ENCODE data around the gene GGTLC3.
"Not testable (repeated sequence)": the region's sequence is repeated elsewhere in the genome, so short reads cannot be mapped to it uniquely, and the experiment has no call there.

GGTLC3 gene

DNA sequence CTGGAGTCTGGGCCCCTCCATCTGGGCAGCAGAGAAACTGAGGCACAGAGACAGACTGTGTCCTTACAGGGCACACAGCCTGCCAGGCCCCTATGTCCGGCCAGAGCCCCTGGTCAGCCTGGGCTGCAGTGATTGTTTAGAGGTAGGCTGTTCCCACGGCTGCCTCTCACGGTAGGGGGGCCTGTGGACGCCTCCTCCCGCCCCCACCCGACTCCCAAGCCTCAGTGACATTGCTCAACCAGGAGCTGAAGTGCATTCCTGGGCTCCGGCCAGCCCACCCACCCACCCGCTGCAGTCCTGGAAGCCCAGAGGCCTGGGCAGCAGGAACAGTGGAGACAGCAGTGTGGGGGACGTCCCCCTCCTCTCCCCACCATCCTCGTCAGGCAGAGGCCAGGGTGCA, 4.5 kb downstream of the GGTLC3 start:
- not testable (repeated sequence) for DNase-seq (ENCODE audit: low read depth in 2 of 2)

DNA sequence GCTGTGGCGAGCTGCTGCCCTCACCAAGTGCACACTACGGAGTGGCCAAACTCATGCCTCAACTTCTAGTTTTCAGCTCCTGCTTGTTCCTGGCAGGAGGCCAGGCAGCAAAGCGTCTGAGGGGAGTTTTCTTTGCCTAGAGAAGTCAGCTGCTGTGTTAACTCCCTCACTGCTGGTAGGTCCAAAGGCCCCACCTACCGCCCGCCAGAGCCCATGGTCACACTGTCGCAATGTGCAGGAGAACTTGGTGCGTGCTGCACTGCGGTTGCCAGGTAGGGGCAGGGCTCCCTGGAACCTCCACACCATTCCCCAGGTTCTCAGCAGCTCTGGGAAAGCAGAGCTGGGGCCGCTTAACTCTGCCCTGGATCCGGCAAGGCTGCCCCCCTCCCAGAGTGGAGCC, 5.6 kb downstream of the GGTLC3 start:
- DNase-seq (ENCODE audit: low read depth in 2 of 2) = not testable (repeated sequence)

DNA sequence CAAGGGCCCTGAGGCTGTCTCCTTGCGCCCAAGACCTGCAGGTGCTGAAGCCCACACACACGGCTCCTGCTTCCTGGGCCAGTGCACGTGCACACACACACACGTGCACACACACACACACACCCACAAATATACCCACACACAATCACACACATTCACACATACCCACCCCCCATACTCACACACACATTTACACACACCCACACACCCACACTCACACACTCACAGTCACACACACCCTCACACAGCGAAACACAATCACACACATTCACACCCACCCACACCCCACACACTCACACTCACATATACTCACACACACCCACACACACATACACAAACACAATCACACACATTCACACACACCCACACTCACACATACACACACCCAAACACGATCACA, 6.6 kb downstream of the GGTLC3 start:
- not testable (repeated sequence) for DNase-seq (ENCODE audit: low read depth in 2 of 2)

DNA sequence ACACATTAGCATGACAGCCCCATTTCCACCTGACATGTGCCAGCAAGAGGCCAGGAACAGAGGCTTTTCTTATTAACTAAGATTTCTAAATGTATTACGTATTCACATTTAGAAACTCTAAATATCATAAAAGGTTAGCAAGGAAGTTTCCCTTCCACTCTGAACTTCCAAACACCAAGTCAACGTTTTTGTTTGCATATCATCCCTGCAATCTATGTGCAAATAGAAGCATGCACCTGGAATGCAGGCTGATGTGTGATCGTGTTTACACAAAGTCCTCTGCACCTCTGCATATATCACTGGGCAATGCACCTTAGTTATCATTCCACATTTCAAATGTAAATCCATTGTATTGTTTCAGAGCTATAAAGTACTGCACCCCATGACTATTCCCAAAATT, 21.7 kb downstream of the GGTLC3 start:
- DNase-seq (ENCODE audit: low read depth in 2 of 2) = not testable (repeated sequence)
